CD4-positive, alpha-beta T cell treated with Interferon gamma for 1 hour (primary cell): ENCODE data around the gene IQGAP3.
A peak's percentile ranks its signal among the peaks of the same experiment; 100 is the strongest.

Experiments used
- DNase-seq: peaks from one replicate; pipeline ENCODE4 v3.0.0-alpha.2; 2020

The IQGAP3 gene

DNA sequence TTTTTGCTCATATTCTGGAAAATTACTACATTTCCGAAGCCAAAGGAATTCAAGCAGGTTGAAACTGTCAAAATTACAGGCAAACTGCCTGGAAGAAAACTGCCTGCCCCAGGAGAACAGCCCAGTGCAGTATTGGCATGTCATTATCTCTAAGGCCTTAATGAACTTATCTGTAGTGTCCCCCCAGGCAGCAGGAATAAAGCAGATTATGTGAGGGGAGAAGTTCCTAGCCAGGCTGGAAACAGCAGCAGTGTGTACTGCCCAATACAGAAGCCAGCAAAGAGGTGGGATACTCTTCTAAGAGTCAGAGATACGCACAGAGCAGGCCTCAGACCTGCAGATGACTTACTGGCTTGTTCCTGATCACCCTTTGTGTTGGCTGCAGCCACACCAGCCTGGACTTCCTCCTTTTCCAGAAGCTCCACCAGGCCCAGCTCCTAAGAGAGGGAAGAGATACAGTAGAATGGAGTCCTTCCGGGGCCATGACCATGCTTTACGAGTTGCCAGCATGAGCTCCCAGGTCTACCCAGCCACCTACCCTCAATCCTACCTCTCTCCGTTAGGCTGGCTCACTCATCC, 11.7 kb downstream of the IQGAP3 start:
- DNase-seq = no peak

DNA sequence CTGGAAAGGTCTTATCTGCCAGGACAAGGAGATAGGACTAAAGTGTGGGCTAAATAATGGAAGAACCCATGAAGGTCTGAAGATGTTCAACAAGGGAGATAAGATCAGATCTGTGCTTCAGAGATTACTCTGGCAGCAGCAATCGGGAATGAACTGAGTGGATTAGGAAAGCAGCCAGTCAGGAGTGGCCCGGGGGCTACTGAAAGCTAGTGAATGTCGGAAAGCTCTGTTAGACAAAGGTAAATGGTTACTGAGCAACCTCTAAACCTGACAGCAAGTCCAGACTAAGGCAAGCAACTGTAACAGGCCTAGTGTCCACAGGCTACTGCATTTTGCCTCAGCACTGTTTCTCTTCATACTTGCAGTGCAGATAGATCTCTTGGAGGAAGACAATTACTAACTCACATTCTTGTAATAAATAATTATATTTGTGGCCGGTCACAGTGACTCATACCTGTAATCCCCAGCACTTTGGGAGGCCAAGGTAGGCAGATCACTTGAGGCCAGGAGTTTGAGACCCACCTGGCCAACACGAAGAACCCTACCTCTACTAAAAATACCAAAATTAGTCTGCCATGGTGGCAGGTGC, 12.5 kb downstream of the IQGAP3 start:
- DNase-seq = no peak

DNA sequence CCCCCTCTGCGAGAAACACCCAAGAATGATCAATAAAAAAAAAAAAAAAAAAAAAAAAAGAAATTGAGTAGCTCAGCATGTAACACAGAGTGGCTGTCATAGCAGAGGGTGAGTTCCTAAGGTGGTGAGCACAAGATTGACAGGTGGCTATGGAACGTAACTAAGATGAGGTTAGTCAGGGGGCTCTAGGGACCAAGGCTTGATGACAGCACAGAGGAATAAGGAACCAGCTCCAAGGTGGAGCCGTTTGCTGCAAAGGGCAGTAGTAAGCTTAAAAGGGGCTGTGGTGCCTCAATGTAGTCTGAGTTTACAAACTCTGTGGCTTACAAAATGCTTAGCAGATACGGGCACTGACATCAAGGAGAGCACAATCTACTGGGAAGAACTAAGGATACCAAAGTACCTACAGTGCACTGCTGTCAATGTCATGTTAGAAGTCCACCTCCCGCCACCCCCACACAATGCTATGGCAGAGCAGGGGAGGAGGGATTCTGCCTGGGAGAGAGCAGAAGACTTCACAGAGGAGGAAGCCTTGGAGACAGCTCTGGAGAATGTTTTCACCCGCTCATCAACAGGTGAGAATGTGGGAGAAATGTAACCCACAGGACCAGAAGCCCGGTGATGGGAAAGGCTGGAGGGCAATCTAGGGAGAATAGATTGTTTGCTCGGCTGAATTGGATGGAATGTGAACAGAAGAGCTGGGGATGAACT, 13.1 kb downstream of the IQGAP3 start:
- DNase-seq = no peak

DNA sequence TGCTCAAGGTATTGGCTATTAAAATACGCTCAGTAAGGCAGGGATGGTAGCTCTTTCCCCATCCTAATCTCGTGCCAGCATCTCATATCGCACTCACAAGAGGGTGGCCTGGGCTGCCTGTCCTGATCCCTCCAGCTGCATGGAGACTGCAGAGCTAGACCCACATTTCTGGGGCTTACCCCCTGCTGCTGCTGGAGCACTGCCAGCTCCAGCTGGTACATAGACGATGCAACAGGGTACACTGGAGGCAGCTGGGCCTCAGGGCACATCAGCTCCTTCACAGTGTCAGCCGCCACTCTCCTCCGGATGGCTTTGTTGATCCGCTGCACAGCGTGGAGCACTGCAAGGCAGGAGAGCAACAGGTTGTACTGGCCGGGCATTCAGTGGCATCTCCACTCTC, 16.0 kb downstream of the IQGAP3 start:
- DNase-seq = no peak

DNA sequence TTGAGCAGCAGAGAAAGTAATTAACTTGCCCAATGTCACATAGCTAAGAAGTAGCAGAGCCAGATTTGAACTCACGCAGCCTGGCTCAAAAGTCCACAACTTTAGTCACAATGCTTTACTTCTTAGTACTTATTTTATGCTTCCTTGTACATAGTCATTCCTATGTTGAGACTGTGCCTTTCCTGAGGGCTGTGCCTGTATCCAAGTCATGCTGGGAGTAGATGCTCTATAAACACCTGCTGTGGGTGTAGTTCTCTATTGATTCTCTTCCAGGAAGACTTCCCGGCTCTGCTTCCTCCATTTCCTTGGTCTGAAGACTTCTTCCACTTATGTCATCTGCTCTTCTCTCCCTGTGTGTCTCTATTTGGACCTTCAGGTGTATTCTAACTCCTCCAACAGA, 16.6 kb downstream of the IQGAP3 start:
- no peak for DNase-seq

DNA sequence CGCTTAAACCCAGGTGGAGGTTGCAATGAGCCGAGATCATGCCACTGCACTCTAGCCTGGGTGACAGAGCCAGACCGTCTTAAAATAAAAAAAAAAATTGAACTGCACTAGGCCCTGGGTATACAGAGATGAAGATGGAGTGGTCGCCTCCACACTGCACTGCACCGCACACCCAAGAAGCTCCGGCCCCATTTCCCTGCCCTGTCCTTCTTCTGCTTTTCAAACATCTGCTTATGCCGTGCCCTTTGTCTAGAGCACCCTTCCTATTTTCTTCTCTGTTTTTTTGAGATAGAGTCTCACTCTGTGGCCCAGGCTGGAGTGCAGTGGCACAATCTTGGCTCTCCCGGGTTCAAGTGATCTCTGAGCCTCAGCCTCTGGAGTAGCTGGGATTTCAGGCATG, 17.4 kb downstream of the IQGAP3 start:
- no peak for DNase-seq

DNA sequence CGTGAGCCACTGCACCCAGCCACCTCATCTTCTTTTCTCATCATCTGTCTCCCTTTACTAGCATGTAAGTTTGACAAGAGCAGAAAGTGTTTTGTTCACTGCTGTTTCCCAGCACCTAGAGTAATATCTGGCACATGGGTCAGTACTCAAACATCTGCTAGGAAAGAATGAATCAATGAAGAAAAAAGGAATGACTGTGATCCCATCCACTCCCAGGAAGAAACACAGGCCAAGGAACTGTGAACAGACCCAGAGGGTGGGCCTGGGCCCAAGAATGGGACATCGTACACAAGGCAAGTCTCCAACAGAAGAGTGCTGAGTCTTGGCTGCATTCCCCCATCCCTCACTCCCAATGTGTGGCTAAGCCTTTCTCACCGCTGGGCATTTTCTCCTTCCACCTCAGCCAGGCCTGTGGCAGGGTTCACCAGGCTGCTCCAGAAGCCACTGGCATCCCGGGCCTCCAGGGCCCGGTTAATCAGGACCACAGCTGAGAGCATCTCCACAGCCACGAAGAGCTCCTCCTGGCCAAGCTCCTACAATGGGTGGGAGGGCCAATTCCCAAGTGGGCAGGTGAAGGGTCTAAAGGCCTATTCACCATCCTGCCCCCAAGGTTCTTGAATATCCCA, 18.4 kb downstream of the IQGAP3 start:
- no peak for DNase-seq

DNA sequence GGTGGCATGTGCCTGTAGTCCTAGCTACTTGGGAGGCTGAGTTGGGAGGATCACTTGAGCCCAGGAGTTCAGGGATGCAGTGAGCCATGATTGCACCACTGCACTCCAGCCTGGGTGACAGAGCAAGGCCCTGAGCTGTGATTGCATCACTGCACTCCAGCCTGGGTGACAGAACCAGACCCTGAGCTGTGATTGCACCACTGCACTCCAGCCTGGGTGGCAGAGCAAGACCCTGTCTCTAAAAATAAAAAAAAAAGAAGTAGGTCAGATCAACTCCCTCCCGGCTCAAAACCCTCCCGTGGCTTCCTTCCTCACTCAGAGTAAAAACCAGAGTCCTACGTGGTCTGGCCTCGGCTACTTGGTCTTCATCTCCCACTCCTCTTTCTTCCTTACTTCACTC, 19.4 kb downstream of the IQGAP3 start:
- peak; percentile 68 for DNase-seq

DNA sequence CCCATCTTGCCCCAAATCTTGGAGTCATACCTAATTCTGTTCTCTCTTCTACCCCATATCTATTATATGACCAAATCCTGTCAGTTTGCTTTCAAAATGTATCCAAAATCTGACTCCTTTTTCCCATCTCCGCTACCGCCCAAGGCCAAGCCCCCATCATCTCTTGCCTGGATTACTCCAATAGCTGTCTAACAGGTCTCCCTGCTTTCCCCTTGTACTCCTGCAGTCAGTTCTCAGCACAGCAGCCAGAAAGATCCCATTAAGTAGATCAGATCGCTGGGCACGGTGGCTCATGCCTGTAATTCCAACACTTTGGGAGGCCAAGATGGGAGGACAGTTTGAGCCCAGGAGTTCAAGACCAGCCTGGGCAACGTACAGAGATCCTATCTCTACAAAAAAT, 19.8 kb downstream of the IQGAP3 start:
- no peak for DNase-seq

DNA sequence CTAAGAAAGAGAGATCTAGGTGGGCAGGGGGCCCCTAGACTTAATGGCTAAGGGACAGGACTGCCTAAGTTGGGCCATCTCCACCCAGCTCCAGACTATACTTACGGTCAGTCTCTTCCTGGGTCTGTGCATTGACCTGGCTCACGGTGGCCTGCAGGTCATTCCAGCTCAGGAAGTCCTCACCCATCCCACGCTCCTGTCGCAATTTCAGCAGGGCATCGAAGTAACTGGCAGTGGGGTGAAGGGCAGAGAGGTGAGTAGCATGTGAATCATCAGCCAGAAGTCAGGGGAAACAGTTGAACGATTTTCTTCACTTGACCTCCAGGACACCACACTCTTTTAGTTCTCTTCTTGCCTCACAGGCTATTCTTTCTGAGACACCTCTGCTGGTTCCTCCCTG, 20.5 kb downstream of the IQGAP3 start:
- DNase-seq = peak; percentile 26

DNA sequence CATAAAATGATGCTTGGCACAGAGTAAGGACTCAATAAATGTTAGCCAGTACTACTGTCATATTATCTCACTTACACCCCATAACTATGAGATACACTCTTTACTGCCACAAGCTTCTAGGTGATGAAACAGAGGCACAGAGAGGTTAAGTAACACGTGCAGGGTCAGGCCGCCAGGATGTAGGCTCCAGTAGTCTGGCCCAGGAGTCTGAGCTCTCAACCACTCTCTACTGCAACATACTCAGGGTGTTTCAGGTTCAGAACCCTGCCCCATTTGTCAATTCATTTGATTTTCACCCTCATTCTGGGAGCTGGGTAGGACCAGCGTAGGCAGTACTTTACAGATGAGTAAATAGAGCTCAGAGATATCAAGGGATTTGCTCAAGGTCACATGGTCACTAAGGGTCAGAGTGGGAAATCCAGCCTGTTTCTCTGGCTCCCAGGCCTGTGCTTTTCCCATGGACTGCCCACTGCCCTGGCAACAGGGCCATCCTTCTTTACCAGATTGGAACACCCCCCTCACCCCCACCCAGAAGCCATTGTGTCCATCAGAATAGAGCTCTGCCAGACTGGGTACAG, 21.2 kb downstream of the IQGAP3 start:
- no peak for DNase-seq

DNA sequence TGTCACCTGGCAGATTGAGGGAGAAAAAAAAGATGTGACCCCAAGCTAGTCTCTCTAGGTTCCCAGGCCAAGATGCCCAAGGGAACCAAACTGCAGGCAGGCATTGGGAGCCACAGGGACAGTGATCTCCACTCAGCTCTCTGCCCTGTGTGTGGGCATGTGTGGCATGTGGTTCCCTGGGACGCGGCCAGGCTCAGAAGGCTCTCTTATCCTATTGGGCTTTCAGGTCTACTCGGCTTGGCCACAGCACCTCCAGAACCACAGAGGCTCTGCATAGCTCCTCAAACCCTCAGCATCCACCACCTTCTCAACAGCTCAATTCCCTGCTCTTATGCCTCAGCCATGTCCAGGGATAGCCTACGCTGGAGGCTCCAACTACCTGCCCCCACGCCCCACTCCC, 22.0 kb downstream of the IQGAP3 start:
- DNase-seq = no peak

DNA sequence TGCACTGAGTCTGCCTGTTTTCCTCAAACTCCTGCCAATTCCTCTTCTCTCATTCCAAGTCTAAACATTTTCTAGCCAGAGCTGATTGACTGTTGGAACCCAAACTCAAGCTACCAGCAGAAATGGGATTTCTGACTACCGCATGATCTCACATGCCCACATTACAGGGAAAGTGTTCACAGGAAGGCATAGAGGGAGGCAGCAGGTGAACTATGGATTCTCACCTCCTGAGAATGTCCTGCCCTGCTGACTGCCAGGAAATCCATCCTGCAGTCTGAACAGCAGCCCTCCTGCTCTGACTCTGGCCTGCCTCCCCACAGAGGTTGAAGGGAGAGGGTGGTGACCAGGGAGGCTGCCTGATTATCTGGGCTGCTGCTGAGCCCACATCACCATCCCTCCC, 22.5 kb downstream of the IQGAP3 start:
- DNase-seq = no peak

DNA sequence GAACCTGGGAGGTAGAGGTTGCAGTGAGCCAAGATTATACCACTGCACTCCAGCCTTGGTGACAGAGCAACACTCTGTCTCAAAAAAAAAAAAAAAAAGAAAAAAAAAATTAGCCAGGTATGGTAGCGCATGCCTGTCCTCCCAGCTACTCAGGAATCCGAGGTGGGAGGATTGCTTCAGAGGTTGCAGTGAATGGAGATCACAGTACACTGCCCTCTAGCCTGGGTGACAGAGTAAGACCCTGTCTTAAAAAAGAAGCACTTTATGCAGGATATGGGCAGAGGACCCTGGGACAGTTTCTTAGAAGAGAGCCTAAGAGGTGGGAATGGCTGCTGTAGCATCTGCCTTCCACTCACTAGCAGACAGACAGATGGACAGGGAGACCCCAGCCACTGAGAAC, 23.0 kb downstream of the IQGAP3 start:
- DNase-seq = no peak

DNA sequence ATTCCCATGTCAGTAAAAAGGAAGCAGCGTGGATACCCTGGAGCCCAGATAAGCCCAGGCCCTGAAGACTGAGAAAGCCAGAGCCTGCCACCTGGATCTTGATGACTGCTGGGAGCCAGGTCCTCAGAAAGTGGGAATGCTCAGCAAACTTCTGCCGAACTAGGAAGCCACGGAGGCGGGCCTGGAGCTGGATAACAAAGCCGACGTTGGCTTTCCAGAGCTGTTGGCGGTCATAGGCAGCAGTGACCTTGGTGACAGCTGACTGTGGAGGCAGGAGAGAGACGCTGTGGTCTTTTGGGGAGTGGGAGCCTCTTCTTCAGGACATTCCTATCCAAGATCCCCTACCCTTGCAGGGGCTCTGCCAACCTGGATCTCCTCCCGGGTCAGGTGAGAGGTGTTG, 24.4 kb downstream of the IQGAP3 start:
- DNase-seq = no peak

DNA sequence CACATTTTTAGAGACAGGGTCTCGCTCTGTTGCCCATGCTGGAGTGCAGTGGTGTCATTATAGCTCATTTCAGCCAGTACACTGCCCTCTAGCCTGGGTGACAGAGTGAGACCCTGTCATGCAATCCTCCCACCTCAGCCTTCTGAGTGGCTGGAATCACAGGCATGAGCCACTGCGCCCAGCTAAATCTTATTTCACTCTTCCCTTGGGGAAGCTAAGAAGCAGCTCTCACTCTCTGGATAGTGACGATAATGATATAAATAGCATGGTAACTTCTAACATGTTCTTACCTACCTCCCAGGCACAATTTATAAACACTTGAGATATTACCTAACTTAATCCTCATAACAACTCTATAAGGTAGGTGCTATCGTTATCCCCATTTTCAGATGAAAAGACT, 24.9 kb downstream of the IQGAP3 start:
- no peak for DNase-seq

DNA sequence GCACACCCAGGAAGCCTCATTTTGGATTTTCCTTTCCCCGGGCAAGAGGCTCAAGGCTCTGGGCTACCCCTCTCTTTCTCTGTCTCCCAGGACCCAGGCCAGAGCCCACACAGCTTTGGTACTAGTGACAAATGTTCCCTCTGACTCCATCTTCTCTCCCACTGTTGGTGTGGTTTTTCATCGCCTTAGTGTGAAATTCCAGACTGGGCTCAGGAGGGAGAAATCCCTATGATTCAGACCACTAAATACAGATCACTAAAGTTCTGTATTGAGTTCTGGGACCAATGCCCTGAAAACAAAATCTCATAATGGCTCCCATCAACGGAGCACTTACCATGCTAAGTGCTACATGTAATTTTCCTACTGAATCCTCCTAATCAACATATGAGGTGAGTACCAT, 26.1 kb downstream of the IQGAP3 start:
- no peak for DNase-seq

DNA sequence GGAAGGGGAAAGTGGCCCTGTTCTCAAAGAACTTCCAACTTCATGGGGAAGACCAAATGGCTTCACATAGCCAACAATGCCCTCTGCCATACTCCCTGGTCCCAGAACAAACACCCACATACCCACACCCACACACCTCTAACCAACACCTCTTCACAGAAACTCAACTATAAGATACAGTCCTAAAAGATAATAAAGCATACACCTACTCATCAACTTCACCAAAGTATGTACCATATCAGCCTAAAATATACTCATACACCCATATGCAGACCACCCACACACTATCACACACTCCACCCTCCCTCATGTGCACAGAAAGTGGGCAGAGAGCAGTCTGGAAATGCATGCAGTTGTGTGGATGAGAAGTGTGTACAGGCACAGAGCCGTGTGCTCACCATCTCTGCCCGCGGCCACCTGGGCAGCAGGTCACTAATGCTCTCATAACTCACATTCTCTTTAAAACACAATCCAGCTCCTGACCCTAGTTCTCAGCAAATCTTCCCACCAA, 27.7 kb downstream of the IQGAP3 start:
- no peak for DNase-seq

DNA sequence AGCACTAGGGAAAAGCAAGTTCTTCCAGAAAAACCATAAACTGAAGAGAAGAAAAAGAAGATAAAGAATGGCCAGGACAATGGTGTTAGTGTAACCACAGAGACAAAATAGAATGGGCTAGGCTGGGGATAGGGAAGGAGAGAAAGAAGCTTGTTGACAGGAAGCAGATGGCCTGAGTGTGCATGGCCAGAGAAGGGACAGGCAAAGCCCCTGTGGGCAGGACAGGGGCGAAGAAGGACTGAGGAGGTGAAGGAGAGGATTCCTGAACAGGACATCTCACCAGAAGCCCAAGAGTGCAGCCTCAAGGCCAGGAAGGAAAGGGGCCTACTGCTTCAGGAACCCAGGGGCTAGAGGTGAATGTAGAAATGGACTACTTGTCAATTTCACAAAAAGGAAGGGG, 29.3 kb downstream of the IQGAP3 start:
- DNase-seq = no peak

DNA sequence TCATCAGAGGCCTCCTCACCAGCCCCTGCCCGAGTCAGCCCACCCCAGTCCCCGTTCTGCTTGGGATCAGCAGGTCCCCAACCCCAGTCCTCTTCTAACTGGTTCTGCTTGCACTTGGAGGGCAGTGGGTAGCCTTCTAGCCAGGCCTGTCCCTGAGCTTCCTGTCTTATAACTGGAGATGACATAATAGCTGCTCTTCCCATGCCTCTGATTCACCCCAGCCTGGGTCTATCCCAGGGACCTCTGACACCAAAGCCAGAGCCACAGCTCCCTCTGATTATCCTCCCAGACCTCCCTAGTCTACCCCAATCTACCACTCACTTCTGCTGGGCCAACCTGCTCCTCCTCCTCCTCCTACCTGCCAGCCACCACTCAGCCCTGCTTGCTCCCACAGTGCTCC, 31.4 kb downstream of the IQGAP3 start:
- DNase-seq = no peak

DNA sequence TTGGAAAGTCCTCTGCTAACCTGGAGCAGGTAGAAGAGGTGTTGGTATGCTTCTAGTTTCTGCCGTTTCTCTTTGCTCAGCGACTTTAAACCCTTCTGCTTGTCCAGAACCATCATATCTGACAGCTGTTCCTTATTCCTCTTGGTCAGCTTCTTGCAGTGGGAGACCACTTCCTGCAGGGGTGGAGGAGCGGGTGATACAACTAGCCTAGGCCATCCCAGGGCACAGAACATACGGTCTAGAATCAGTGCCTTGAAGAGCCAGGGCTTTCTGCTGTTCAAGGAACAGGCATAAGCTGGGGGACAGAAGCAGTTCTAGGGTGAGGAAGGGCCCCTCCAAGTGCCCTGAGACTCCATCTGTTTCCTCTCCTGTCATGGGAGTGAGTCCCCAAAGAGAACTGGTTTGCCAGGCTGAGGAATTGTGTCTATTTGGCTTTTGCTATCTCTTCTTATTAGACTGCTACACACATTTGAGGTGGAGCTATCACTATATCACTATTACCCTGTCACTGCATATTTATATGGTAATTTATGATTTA, 32.5 kb downstream of the IQGAP3 start:
- no peak for DNase-seq

DNA sequence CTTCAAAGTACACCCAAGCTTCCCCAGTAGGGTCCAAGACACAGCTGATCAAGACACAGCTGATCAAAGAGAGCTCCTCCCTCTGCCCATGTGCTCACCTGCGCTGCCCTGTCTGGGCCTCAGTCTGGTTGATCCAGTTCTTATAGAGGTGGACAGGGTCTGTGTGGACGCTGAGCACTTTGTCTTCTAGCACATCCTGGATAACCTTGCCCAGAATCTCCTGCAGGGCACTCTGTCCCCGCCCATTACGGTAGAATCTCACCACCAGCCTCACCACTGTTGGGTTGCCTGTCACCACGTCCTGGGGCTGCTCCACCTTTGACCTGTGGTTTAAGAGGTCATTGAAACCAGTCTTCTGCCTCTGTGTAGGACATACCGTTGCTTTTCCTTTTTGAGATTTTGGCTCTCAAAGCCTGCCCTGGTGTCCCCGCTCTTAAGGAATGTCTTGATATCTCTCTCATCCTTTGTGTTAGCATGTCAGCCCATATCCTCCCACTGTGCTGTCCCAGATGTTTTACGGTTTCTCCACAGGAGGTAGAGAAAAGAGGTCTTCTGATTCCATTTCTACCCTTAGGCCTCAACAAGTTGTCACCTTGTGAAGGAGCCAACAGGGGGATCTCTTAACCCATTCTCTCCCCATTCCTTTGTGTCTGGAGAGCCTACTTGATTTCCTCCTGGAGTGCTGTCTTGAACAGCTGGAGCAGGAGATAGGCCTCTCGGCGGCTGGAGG, 33.5 kb downstream of the IQGAP3 start:
- DNase-seq = no peak

DNA sequence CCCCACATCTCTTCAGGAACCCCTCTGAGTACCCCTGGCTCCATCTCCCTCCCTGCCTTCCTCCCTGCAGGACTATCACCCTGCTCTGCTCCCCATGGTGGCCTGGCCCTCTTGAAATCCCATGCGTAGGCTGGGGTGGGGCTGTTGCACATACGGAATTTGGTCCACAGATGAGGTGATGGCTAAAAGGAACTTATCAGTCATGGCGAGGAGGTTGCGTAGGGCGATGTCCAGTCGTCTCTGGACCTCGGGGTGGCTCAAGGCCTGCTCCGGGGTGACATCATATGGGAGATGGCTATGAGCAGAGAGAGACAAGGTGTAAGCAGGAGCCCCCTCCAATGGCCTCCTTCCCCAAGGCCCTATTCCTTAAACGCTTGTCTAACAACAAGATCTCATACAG, 35.3 kb downstream of the IQGAP3 start:
- no peak for DNase-seq
